Panc1 (cell line): Measurements from ENCODE around the gene HEATR5B. TPM values are rescaled to one million over a fixed set of nuclear protein-coding genes. Genes with fewer than 3 reads are reported as not detected.

ENCODE experiments used
- ATAC-seq: fragments of 200-7000 bp; cut with Tn5 transposase; 2 replicates; pipeline ENCODE4 v1.9.1; 2020; ENCODE audit warnings: mild to moderate bottlenecking, moderate library complexity
- BruUV-seq: library from RNA; stranded (reverse); fragments of 400-500 nt; replicated peaks from 2 replicates; lab custom pipeline; 2021; lab: Mats Ljungman, UMichigan
- CTCF ChIA-PET: fragments of 300-600 bp; sonication (Branson Sonifier 250); formaldehyde crosslinking; loops from one replicate; lab custom pipeline; 2022; ENCODE audit warnings: antibody characterized with exemption; lab: Charles Lee
- POLR2A ChIA-PET: fragments of 300-600 bp; sonication (Branson Sonifier 250); formaldehyde crosslinking; loops from one replicate; lab custom pipeline; 2022; ENCODE audit warnings: antibody characterized with exemption; lab: Charles Lee
- DNase-seq: peaks from one replicate; pipeline ENCODE4 v3.0.0-alpha.2; 2010; ENCODE audit warnings: low read depth, low spot score
- H3K27ac ChIP-seq: 2 replicates; pipeline ENCODE4 v1.5.1; 2011; ENCODE audit warnings: mild to moderate bottlenecking, low read length, inconsistent platforms
- H3K27me3 ChIP-seq: fragments of 200-500 bp; sonication (Bioruptor generic); 2 replicates; pipeline ENCODE4 v1.6.0; 2014; ENCODE audit warnings: low read length, inconsistent platforms; ENCODE audit not compliant: control insufficient read depth, insufficient read depth
- H3K36me3 ChIP-seq: fragments of 200-500 bp; sonication (Bioruptor generic); 2 replicates; pipeline ENCODE4 v1.5.1; 2014; ENCODE audit warnings: inconsistent platforms, mild to moderate bottlenecking, low read length, moderate library complexity; ENCODE audit not compliant: control insufficient read depth, insufficient read depth
- H3K4me1 ChIP-seq: 2 replicates; pipeline ENCODE4 v1.5.1; 2011; ENCODE audit warnings: inconsistent platforms, mild to moderate bottlenecking, low read length, moderate library complexity; ENCODE audit not compliant: control insufficient read depth, insufficient read depth
- H3K4me3 ChIP-seq, 2 experiments: 2 replicates each; pipeline ENCODE4 v1.5.1; 2011 to 2012; ENCODE audit warnings: low read depth in 2 of 2, low read length in 2 of 2, mild to moderate bottlenecking in 2 of 2, inconsistent platforms in 1 of 2, moderate library complexity in 1 of 2
- H3K9me3 ChIP-seq: fragments of 200-500 bp; sonication (Bioruptor generic); 2 replicates; pipeline ENCODE4 v1.5.1; 2014; ENCODE audit warnings: low read depth, mild to moderate bottlenecking, inconsistent platforms, low read length, moderate library complexity; ENCODE audit not compliant: control insufficient read depth, insufficient read depth
- CTCF ChIP-seq: fragments of 450-650 bp; IDR thresholded peaks from 2 replicates; pipeline ENCODE4 v1.5.1; 2017; ENCODE audit warnings: mild to moderate bottlenecking
- POLR2AphosphoS5 ChIP-seq: IDR thresholded peaks from 2 replicates; pipeline ENCODE4 v1.6.1; 2012; ENCODE audit warnings: mild to moderate bottlenecking, low read depth, low read length, moderate library complexity
- REST ChIP-seq, 2 experiments: IDR thresholded peaks; 2 replicates each; pipeline ENCODE4 v1.6.1; 2011 to 2012; ENCODE audit warnings: low read depth in 2 of 2, control low read depth in 1 of 2, low read length in 1 of 2, mild to moderate bottlenecking in 1 of 2, moderate library complexity in 1 of 2; ENCODE audit not compliant: insufficient read depth in 1 of 2
- SIN3A ChIP-seq: IDR thresholded peaks from 2 replicates; pipeline ENCODE4 v1.6.1; 2012; ENCODE audit warnings: low read depth, mild to moderate bottlenecking, low read length, moderate library complexity, borderline replicate concordance; ENCODE audit not compliant: insufficient read depth
- TCF7L2 ChIP-seq: IDR thresholded peaks from 2 replicates; pipeline ENCODE4 v1.6.1; 2011; ENCODE audit warnings: mild to moderate bottlenecking, low read depth, low read length, inconsistent platforms
- in situ Hi-C: cut with HindIII; loops from 2 replicates; pipeline ENCODE4 v1.10.0; 2016; ENCODE audit warnings: low sequenced_read_pairs, low pct_unique_long_range_greater_than_20kb
- intact Hi-C: fragments of 100-400 bp; cut with micrococcal nuclease; formaldehyde crosslinking; loops from one replicate; pipeline ENCODE4 v1.10.0; 2022; ENCODE audit not compliant: unreplicated experiment
- total RNA-seq: library from RNA; stranded (reverse); gene quantifications from one replicate; pipeline ENCODE4 v1.2.1, GENCODE V29; 2021; ENCODE audit not compliant: unreplicated experiment

Gene HEATR5B
- total RNA-seq, 1 experiment from 2014 or later, result 13.6 TPM

DNA sequence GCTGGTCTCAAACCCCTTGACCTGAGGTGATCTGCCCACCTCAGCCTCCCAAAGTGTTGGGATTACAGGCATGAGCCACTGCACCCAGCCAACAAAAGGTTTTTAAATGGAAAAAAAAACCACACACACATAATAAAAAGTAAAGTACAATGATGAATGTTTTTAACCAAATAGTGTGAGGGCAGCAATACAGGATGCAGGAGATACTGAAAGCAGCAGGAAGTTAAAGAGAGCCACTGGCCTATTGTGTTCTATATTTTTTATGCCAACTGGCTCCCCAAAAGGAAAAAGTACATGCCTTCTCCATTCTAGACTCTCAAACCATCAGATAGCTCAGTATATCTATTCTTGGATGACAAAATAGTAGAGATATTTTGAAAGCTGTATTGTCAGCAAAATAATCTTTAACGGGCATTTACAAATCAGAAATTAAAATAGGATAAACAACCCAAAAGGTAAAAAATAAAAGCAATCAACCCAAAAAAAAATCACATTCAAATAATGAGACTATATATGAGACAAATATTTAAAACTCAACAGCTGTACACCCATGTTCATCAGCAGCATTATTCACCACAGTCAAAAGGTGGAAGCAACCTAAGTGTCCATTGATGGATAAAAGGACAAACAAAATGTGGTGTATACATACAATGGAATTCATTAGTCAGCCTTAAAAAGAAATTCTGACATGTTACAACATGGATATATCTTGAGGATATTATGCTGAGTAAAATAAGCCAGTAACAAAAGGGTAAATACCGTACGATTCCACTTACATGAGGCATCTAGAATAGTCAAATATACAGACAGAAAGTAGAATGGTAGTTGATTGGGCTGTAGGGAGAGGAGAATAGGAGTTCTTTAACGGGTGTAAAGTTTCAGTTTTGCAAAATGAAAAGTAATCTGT is 26.4 kb upstream of the HEATR5B start:
- Histone ChIP-seq H3K36me3 (no peaks in the 10 kb centered on the region), H3K9me3 (no peaks in the 10 kb centered on the region), H3K4me3 (no peak overlapping the region), H3K27ac (no peak overlapping the region), H3K27me3 (no peaks in the 10 kb centered on the region), H3K4me1 (no peaks in the 10 kb centered on the region)
- TF ChIP-seq REST (IDR thresholded peaks at IDR 0.05; ENCODE audit: insufficient read depth in 1 of 2, low read depth in 2 of 2, low read length in 1 of 2), result no peak
- TF ChIP-seq SIN3A, result no peak
- TF ChIP-seq POLR2AphosphoS5, result no peak
- TF ChIP-seq CTCF, result no peak
- TF ChIP-seq TCF7L2, result no peak
- ChIA-PET POLR2A (interaction anchor here (0.7 kb wide), 1 partner anchor 17 kb away, joined by 4 read pairs; no protein-coding TSS in a partner anchor), CTCF (no interaction called here)
- ATAC-seq (no peak), DNase-seq (no peak)
- BruUV-seq, result no TSS peak
- in situ Hi-C loops (no loop called here), intact Hi-C loops (no loop called here)

DNA sequence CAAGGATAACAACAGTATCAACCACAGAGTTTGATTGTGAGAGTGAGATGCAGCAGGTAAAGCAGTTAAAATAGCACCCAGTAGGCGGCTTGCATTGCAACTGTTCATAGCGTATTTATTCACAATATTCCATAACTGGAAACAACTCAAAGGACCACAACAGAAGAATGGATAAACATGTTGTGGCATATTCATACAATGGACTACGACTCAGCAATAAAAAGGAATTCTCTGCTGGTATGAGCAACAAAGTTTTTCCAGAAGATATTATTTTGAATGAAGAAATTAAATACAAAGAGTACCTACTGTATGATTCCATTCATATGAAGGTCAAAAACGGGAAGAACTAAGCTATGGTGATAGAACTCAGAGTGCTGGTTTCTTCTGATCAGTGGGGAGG is 25.4 kb upstream of the HEATR5B start:
- H3K27me3 ChIP-seq, result no peaks in the 10 kb centered on the region
- no peak overlapping the region for H3K4me3 ChIP-seq
- H3K36me3 ChIP-seq, result no peaks in the 10 kb centered on the region
- intact Hi-C loops (no loop called here), in situ Hi-C loops (no loop called here)
- peaks cover 4% of the 10 kb centered on the region; the same call in 1 of the 2 replicates for H3K4me1 ChIP-seq
- ChIA-PET CTCF (no interaction called here), POLR2A (no interaction called here)
- H3K9me3 ChIP-seq, result no peaks in the 10 kb centered on the region
- BruUV-seq, result no TSS peak
- TF ChIP-seq POLR2AphosphoS5 (no peak), TCF7L2 (no peak), CTCF (no peak), REST (IDR thresholded peaks at IDR 0.05; ENCODE audit: insufficient read depth in 1 of 2, low read depth in 2 of 2, low read length in 1 of 2) (no peak), SIN3A (no peak)
- no peak for DNase-seq
- no peak overlapping the region for H3K27ac ChIP-seq
- ATAC-seq, result no peak
